ENCODE data around the gene CACNB3. TPM values are rescaled to one million over a fixed set of nuclear protein-coding genes. Genes with fewer than 3 reads are reported as not detected.

CACNB3 gene
- total RNA-seq, 4 donors from 2014 or later = 1.2 to 5.7 (median 2.7) TPM

DNA sequence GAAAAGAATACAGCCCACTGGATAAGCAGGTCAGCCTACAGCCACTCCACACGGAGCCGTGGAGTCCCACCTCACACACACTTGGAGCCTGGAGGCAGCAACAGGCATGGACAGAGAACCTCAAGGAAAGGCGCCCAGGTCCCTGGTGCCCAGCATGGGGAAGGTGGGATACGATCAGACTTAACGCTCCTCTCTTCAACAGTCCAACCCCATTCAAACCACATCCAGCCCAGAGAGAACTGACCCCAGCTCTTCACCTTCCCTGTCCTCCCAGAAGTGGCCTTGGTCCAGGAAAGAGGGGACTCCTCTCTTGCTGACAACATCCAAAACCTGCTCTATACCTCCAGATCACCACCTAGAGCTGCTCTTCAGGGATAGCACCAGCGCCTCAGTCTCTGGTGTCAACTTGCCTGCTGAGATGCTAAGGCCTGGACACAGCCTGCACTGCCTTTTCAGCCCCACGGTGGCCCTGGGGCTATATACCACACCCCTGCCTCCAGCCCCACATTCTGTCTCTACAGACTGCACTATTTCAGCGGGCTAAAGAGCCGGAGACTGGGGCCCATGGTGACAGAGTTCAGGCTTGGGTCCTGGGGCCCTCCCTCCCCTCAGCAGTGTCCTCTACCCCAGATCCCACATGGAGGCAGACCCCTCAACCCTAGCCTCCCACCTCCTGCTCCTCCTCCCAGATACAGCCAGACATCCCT lies 36.4 kb upstream of the CACNB3 start:
- in situ Hi-C loops (cut with MboI; ENCODE audit: low sequenced_read_pairs in 4 of 4) = loop anchor here in 1 of 4 donors (25.0 kb wide), 1 partner anchor 245 kb away; the partner anchor contains the start of gene OR8S1
- DNase-seq = no peak
- TF ChIP-seq CTCF (IDR thresholded peaks at IDR 0.05 in 4 of 5, conservative IDR thresholded peaks at IDR 0.05 in 1 of 5) = no peak
- TF ChIP-seq POLR2A (IDR thresholded peaks at IDR 0.05) = no peak
- peaks cover 0 to 9% of the 10 kb centered on the region in 2 donors for H3K36me3 ChIP-seq
- intact Hi-C loops (cut with DNase I; ENCODE audit: low total_unique reads) = no loop called here
- H3K4me1 ChIP-seq = peaks cover 28 to 29% of the 10 kb centered on the region in 2 donors
- no peak for ATAC-seq
- no peak overlapping the region for H3K4me3 ChIP-seq
- no peaks in the 10 kb centered on the region for H3K9me3 ChIP-seq
- no peaks in the 10 kb centered on the region for H3K27me3 ChIP-seq
- peak overlapping the region in 3 of 4 donors; percentile 1 to 70 (median 4) for H3K27ac ChIP-seq

DNA sequence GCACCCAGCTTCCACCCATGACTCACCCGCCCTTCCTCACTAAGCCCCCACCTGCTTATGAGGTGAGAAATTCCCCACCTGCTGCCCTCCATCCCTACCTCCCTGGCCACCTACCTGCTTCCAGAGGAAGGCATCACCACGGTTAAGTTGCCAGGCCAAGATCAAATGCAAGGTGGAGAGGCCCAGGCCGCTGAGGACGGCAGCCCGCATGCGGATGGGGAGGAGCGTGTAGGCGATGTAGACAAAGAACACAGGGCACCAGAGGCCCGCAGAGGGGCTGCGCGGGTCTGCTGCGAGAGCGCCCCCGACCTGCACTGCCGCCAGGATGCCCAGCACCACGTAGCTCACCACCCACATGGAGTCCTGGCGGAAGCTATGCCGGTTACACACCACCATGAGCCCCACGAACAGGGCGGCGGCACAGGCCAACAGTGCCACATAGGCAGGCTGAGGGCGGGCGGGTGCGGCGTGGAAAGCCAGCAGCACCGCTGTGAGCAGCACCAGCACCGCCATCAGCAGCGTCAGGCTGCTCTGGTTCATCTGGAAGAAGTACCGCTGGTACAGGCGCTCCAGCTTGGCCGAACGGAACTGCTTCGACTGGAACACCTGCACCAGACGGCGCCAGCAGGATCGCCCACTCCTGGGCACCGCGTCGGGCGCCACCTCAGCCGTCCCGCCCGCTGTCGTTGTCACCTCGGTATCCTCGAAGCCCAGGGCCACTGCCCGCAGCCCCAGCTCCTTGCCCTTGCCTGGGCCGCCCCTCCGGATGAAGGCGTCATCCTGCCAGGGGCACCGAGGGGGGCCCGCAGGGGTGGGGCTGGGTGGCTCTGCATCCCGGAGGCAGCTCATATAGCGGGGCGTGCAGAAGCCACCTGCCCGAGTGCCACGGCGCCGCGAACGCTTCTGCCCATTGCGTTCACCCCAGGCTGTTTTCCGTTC lies 35.6 kb upstream of the CACNB3 start:
- Histone ChIP-seq H3K27ac (peak overlapping the region in 1 of 4 donors; percentile 4), H3K4me1 (peaks cover 35 to 38% of the 10 kb centered on the region in 2 donors), H3K36me3 (peaks cover 0 to 9% of the 10 kb centered on the region in 2 donors), H3K4me3 (no peak overlapping the region), H3K27me3 (no peaks in the 10 kb centered on the region), H3K9me3 (no peaks in the 10 kb centered on the region)
- DNase-seq = no peak
- in situ Hi-C loops (cut with MboI; ENCODE audit: low sequenced_read_pairs in 4 of 4) = loop anchor here in 1 of 4 donors (25.0 kb wide), 1 partner anchor 245 kb away; the partner anchor contains the start of gene OR8S1
- TF ChIP-seq CTCF (IDR thresholded peaks at IDR 0.05 in 4 of 5, conservative IDR thresholded peaks at IDR 0.05 in 1 of 5) = no peak
- TF ChIP-seq POLR2A (IDR thresholded peaks at IDR 0.05) = no peak
- intact Hi-C loops (cut with DNase I; ENCODE audit: low total_unique reads) = no loop called here
- ATAC-seq = no peak

DNA sequence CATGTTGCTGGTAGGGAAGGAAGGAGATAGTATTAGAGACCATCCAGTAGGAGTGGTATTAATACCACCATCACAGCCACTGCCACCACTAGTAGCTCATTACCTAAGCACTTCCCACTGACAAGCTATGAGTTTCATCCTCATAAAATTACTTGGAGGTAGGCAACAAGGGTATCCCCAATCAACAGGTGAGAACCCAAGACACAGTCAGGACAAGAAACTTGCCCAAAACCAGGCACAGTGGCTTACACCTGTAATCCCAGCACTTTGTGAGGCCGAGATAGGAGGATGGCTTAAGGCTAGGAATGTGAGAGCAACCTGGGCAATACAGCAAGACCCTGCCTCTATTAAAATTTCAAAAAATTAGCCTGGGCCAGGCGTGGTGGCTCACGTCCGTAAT lies 34.9 kb upstream of the CACNB3 start:
- ATAC-seq (no peak), DNase-seq (no peak)
- TF ChIP-seq POLR2A (IDR thresholded peaks at IDR 0.05) (no peak), CTCF (IDR thresholded peaks at IDR 0.05 in 4 of 5, conservative IDR thresholded peaks at IDR 0.05 in 1 of 5) (no peak)
- peaks cover 0 to 9% of the 10 kb centered on the region in 2 donors for H3K36me3 ChIP-seq
- H3K4me1 ChIP-seq = peaks cover 39 to 45% of the 10 kb centered on the region in 2 donors
- no peaks in the 10 kb centered on the region for H3K9me3 ChIP-seq
- intact Hi-C loops (cut with DNase I; ENCODE audit: low total_unique reads) = no loop called here
- H3K4me3 ChIP-seq = no peak overlapping the region
- in situ Hi-C loops (cut with MboI; ENCODE audit: low sequenced_read_pairs in 4 of 4) = loop anchor here in 1 of 4 donors (25.0 kb wide), 1 partner anchor 246 kb away; the partner anchor contains the start of gene OR8S1
- H3K27ac ChIP-seq = no peak overlapping the region
- no peaks in the 10 kb centered on the region for H3K27me3 ChIP-seq

DNA sequence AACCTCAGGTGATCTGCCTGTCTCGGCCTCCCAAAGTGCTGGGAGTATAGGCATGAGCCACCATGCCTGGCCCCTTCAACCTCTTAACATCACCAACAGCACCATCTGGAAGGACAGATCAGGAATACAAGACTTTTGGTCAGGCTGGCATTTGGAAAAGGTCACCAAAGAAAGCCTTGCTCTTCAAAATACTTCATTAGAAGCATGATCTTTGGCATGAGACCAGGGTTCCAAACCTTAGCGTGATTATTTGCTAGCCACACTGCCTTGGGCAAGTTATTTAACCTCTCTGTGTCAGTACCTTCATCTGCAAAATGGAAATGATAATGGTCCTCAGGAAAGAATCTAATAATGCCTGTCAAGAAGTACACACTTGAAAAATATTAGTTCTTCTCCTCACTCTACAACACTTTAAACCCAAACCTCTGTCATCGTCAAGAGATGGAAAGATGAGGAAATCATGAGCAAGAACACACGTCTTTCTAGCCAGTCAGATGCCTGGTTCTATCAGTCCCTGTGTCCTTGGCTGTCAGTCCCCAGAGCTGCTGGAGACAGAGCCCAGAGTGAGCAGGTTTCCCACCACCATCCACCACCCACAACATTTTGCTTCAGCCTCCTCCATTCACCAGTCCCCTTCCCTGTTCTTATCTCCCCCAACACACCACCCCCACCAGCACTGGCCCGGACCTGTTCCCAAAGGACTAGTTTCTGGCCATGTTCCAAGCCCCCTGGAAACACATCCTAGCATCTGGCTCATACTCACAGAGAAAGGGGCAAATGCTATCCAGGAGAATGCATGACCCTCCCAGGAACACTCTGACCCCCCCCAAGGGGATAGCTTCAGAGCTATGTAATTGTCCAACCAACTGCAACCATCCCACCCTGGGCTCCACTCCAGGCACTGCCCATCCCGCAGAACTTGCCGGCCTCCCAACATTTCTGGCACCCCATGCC lies 31.4 kb upstream of the CACNB3 start:
- Histone ChIP-seq H3K27ac (peak overlapping the region; percentile 79 to 89 (median 86)), H3K27me3 (no peaks in the 10 kb centered on the region), H3K9me3 (no peaks in the 10 kb centered on the region), H3K36me3 (peaks cover 0 to 9% of the 10 kb centered on the region in 2 donors), H3K4me1 (peaks cover 23 to 28% of the 10 kb centered on the region in 2 donors), H3K4me3 (peak overlapping the region; percentile 92 to 100 (median 96))
- no peak for TF ChIP-seq CTCF (IDR thresholded peaks at IDR 0.05 in 4 of 5, conservative IDR thresholded peaks at IDR 0.05 in 1 of 5)
- no peak for TF ChIP-seq POLR2A (IDR thresholded peaks at IDR 0.05)
- intact Hi-C loops (cut with DNase I; ENCODE audit: low total_unique reads) = no loop called here
- DNase-seq = no peak
- in situ Hi-C loops (cut with MboI; ENCODE audit: low sequenced_read_pairs in 4 of 4) = loop anchor here in 1 of 4 donors (25.0 kb wide), 1 partner anchor 250 kb away; the partner anchor contains the start of gene OR8S1
- no peak for ATAC-seq
